Esophagus muscularis mucosa (tissue), 4 donors: ENCODE measurements around the gene PPP4R1. TPM values are rescaled to one million over a fixed set of nuclear protein-coding genes. Genes with fewer than 3 reads are reported as not detected.

Source experiments
- DNase-seq: peaks from one replicate; pipeline ENCODE4 v3.0.0-alpha.2; 2017; ENCODE audit errors: extremely low spot score
- H3K27ac ChIP-seq, 4 donors: fragments of 200-600 bp; sonication (generic); replicated peaks in 1 of 4; 1 replicate in 3 of 4; 2 replicates in 1 of 4; pipeline ENCODE4 v1.5.1; 2016 to 2019; ENCODE audit warnings: mild to moderate bottlenecking in 1 of 4
- H3K27me3 ChIP-seq, 4 donors: fragments of 200-600 bp; sonication (generic); one replicate each; pipeline versions ENCODE4 v1.5.1 to v1.6.0; 2016 to 2019
- H3K36me3 ChIP-seq, 4 donors: fragments of 200-600 bp; sonication (generic); one replicate each; pipeline ENCODE4 v1.5.1; 2016 to 2019
- H3K4me1 ChIP-seq, 4 donors: fragments of 200-600 bp; sonication (generic); one replicate each; pipeline ENCODE4 v1.5.1; 2016 to 2019
- H3K4me3 ChIP-seq, 4 donors: fragments of 200-600 bp; sonication (generic); 1 replicate in 2 of 4; 2 replicates in 2 of 4; pipeline ENCODE4 v1.5.1; 2016 to 2019; ENCODE audit warnings: mild to moderate bottlenecking in 4 of 4, moderate library complexity in 1 of 4
- H3K9me3 ChIP-seq, 4 donors: fragments of 200-600 bp; sonication (generic); 1 replicate in 3 of 4; 2 replicates in 1 of 4; pipeline ENCODE4 v1.5.1; 2016 to 2019
- CTCF ChIP-seq, 3 experiments: fragments of 200-600 bp in 2 of 3; fragments of 450-650 bp in 1 of 3; sonication (generic) in 2 of 3; IDR thresholded peaks; one replicate each; pipeline ENCODE4 v1.5.1; 2017 to 2019; ENCODE audit warnings: antibody characterized with exemption in 3 of 3, mild to moderate bottlenecking in 2 of 3, moderate library complexity in 1 of 3
- EP300 ChIP-seq: sonication (generic); formaldehyde crosslinking; IDR thresholded peaks from one replicate; pipeline ENCODE4 v1.6.1; 2017; ENCODE audit warnings: antibody characterized with exemption
- POLR2A ChIP-seq: fragments of 450-650 bp; IDR thresholded peaks from one replicate; pipeline ENCODE4 v1.6.1; 2017; ENCODE audit warnings: antibody characterized with exemption, moderate library complexity, mild to moderate bottlenecking, low read depth
- POLR2AphosphoS5 ChIP-seq, 2 donors: sonication (generic); formaldehyde crosslinking; IDR thresholded peaks; one replicate each; pipeline ENCODE4 v1.6.1; 2017; ENCODE audit warnings: antibody characterized with exemption in 2 of 2
- WGBS: methylation state at CpG from one replicate; pipeline ENCODE4 v1.1.5; 2018; 5-methylcytosine and 5-hydroxymethylcytosine counted together
- intact Hi-C: fragments of 100-400 bp; cut with DNase I; formaldehyde crosslinking; loops from one replicate; pipeline ENCODE4 v1.15.1; 2023
- small RNA-seq, 3 donors: library from RNA; depleted of rRNA; stranded (forward); fragments of <200 nt; gene quantifications; one replicate each; pipeline ENCODE3, GENCODE V24; 2016
- total RNA-seq, 4 donors: library from RNA; depleted of rRNA; stranded (reverse); fragments of >200 nt; gene quantifications; one replicate each; pipeline versions ENCODE4 v1.1.0 to v1.2.1, GENCODE V29; 2016

PPP4R1 gene
- total RNA-seq, 4 donors from 2014 or later: 74.6 to 129 (median 97.1) TPM

- Histone ChIP-seq H3K27ac (no peak overlapping the region), H3K4me3 (no peak overlapping the region), H3K4me1 (peaks cover 0 to 38% (median 23%) of the 10 kb centered on the region in 4 donors), H3K36me3 (peaks cover 0 to 28% (median 19%) of the 10 kb centered on the region in 4 donors), H3K27me3 (no peaks in the 10 kb centered on the region), H3K9me3 (no peaks in the 10 kb centered on the region)
- TF ChIP-seq EP300: no peak
- no peak for TF ChIP-seq CTCF (IDR thresholded peaks at IDR 0.05)
- no peak for TF ChIP-seq POLR2AphosphoS5 (IDR thresholded peaks at IDR 0.05)
- TF ChIP-seq POLR2A: no peak
- intact Hi-C loops: loop anchor here (5.0 to 10.0 kb wide), 3 partner anchors 37 to 439 kb away; partner anchors contain the start of gene RALBP1
- DNase-seq: no peak
- WGBS: 93% methylated on average over 6 of the region's 6 CpGs
These were observed 100.3 kb downstream of the PPP4R1 start for GRCh38 chr18:9513971-9514512.

DNA sequence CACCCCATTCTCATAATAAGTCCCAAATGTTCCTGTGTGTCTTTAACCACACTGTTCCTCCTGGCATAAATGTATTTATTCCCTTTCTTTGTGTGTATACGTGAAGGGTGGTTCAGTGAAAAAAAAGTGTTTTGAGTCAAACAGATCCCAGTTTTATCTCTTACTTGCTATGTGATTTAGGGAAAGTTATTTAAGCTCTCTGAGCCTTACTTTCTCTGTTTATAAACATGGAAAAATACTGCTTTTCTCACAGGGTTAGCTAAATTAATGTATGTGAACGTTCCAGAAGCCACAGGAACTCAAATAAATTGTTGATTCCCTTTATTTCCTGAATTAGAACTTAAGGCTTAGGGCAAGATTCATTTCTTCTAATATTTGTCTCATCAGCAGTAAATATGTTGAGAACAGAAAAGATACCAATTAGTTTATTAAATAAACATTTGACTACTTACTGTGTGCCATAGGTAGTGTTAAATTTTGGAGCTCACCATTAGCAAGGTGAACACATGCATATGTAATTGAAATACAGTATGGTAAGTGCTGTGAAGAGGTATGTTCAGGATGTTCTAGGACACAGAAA, 105.8 kb downstream of the PPP4R1 start:
- Histone ChIP-seq H3K27me3 (no peaks in the 10 kb centered on the region), H3K36me3 (peaks cover 0 to 7% (median 5%) of the 10 kb centered on the region in 4 donors), H3K4me1 (peaks cover 4 to 17% (median 6%) of the 10 kb centered on the region in 4 donors), H3K4me3 (no peak overlapping the region), H3K9me3 (no peaks in the 10 kb centered on the region), H3K27ac (no peak overlapping the region)
- intact Hi-C loops: no loop called here
- no peak for DNase-seq
- WGBS: 68% methylated on average over 2 of the region's 2 CpGs
- TF ChIP-seq POLR2A: no peak
- no peak for TF ChIP-seq EP300
- TF ChIP-seq CTCF (IDR thresholded peaks at IDR 0.05): no peak
- TF ChIP-seq POLR2AphosphoS5 (IDR thresholded peaks at IDR 0.05): no peak

DNA sequence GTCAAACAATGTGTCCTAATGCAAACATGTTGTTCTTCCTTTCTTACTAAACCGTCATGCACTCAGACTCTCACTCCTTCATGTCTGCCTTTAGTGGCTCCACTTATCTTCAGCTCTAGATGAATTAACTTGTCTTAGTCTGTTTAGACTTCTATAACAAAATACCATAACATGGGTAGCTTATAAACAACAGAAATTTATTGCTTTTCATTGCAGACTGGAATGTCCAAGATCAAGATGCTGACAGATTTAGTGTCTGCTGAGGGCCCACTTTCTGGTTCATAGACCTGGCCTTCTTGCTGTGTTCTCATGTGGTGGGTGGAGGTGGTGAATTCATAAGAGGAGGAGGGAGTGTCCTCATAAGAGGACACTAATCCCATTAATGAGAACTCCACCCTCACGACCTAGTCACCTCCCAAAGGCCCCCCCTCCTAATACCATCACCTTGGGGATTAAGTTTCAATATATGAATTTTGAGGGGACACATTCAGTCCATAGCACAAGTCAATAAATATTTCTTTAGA, 106.7 kb downstream of the PPP4R1 start:
- WGBS: 82% methylated on average over 2 of the region's 2 CpGs
- no peak for DNase-seq
- no peaks in the 10 kb centered on the region for H3K27me3 ChIP-seq
- H3K9me3 ChIP-seq: peaks cover 0 to 6% (median 4%) of the 10 kb centered on the region in 4 donors
- no peaks in the 10 kb centered on the region for H3K36me3 ChIP-seq
- intact Hi-C loops: no loop called here
- H3K27ac ChIP-seq: no peak overlapping the region
- TF ChIP-seq POLR2A: no peak
- no peak for TF ChIP-seq CTCF (IDR thresholded peaks at IDR 0.05)
- no peak for TF ChIP-seq EP300
- no peak for TF ChIP-seq POLR2AphosphoS5 (IDR thresholded peaks at IDR 0.05)
- H3K4me1 ChIP-seq: peaks cover 4 to 17% (median 6%) of the 10 kb centered on the region in 4 donors
- no peak overlapping the region for H3K4me3 ChIP-seq

- no peak for DNase-seq
- Histone ChIP-seq H3K27ac (no peak overlapping the region), H3K9me3 (peaks cover 0 to 7% (median 6%) of the 10 kb centered on the region in 4 donors), H3K27me3 (no peaks in the 10 kb centered on the region), H3K4me1 (peaks cover 4 to 17% (median 6%) of the 10 kb centered on the region in 4 donors), H3K36me3 (no peaks in the 10 kb centered on the region), H3K4me3 (no peak overlapping the region)
- intact Hi-C loops: no loop called here
- 84% methylated on average over 4 of the region's 4 CpGs for WGBS
- TF ChIP-seq EP300: no peak
- TF ChIP-seq POLR2AphosphoS5 (IDR thresholded peaks at IDR 0.05): no peak
- TF ChIP-seq CTCF (IDR thresholded peaks at IDR 0.05): no peak
- TF ChIP-seq POLR2A: no peak
These were observed 108.1 kb downstream of the PPP4R1 start for GRCh38 chr18:9506046-9506792.

Small RNAs within 50 kb of the gene (small RNA-seq; reads per million reads assigned to genes)
- 0 reads per million in 3 donors for gene RNU2-27P
- 0 reads per million in 3 donors for gene RNU6-903P

Other genes with a start within 250 kb of the PPP4R1 start
- 100 to 1,000 TPM; 103 to 164 (median 115) TPM for gene RALBP1, start 139.0 kb downstream of the PPP4R1 start, total RNA-seq
- 100 to 1,000 TPM in 2 of 4 donors, 10 to 100 TPM in 2; 94.0 to 145 (median 107) TPM for gene RAB31, start 93.7 kb upstream of the PPP4R1 start, total RNA-seq